ENCODE measurements around the gene NUDT3. TPM values are rescaled to one million over a fixed set of nuclear protein-coding genes. Genes with fewer than 3 reads are reported as not detected.
"Not testable (repeated sequence)": the region's sequence is repeated elsewhere in the genome, so short reads cannot be mapped to it uniquely, and the experiment has no call there.

NUDT3 gene
- total RNA-seq, 4 donors from 2014 or later = 17.3 to 28.1 (median 20.6) TPM

GRCh38 chr6:34260576-34261267 is 131.7 kb downstream of the NUDT3 start:
- no peaks in the 10 kb centered on the region for H3K27me3 ChIP-seq
- no peak overlapping the region for H3K4me3 ChIP-seq
- no peak overlapping the region for H3K27ac ChIP-seq
- TF ChIP-seq POLR2A (IDR thresholded peaks at IDR 0.05) = no peak
- no peak for TF ChIP-seq CTCF (IDR thresholded peaks at IDR 0.05)
- no peaks in the 10 kb centered on the region for H3K4me1 ChIP-seq
- DNase-seq = no peak
- H3K36me3 ChIP-seq = no peaks in the 10 kb centered on the region
- no peaks in the 10 kb centered on the region for H3K9me3 ChIP-seq

- no peak for TF ChIP-seq POLR2A (IDR thresholded peaks at IDR 0.05)
- TF ChIP-seq CTCF (IDR thresholded peaks at IDR 0.05) = no peak
- no peak for DNase-seq
- no peak overlapping the region for H3K27ac ChIP-seq
- H3K9me3 ChIP-seq = no peaks in the 10 kb centered on the region
- no peak overlapping the region for H3K4me3 ChIP-seq
- no peaks in the 10 kb centered on the region for H3K4me1 ChIP-seq
- H3K36me3 ChIP-seq = no peaks in the 10 kb centered on the region
- H3K27me3 ChIP-seq = no peaks in the 10 kb centered on the region
Measured at GRCh38 chr6:34259529-34260069, 132.9 kb downstream of the NUDT3 start.

GRCh38 chr6:34252395-34252794 is 140.1 kb downstream of the NUDT3 start:
- not testable (repeated sequence) for H3K36me3 ChIP-seq, H3K4me3 ChIP-seq, H3K9me3 ChIP-seq, H3K27ac ChIP-seq, H3K27me3 ChIP-seq, DNase-seq
- H3K4me1 ChIP-seq = peaks cover 0 to 15% (median 2%) of the 10 kb centered on the region in 4 donors

GRCh38 chr6:34249469-34250261 is 142.8 kb downstream of the NUDT3 start:
- TF ChIP-seq POLR2A (IDR thresholded peaks at IDR 0.05) (no peak), CTCF (IDR thresholded peaks at IDR 0.05) (no peak)
- Histone ChIP-seq H3K9me3 (no peaks in the 10 kb centered on the region), H3K27ac (peak overlapping the region; percentile 81 to 95 (median 92)), H3K4me3 (peak overlapping the region; percentile 70 to 89 (median 75)), H3K27me3 (no peaks in the 10 kb centered on the region), H3K36me3 (no peaks in the 10 kb centered on the region), H3K4me1 (peaks cover 0 to 19% (median 5%) of the 10 kb centered on the region in 4 donors)
- no peak for DNase-seq

GRCh38 chr6:34248727-34249468 is 143.6 kb downstream of the NUDT3 start, which contains the start of gene SMIM29:
SMIM29 (minus strand) TSS chr6:34249006; CDS start chr6:34247791, 1,215 bp downstream.
- Histone ChIP-seq H3K27me3 (no peaks in the 10 kb centered on the region), H3K4me3 (peak within 1 kb of the TSS; percentile 70 to 89 (median 75)), H3K36me3 (no peaks in the 10 kb centered on the region), H3K27ac (peak within 1 kb of the TSS; percentile 81 to 95 (median 92)), H3K9me3 (no peaks in the 10 kb centered on the region), H3K4me1 (peaks cover 0 to 26% (median 8%) of the 10 kb centered on the region in 4 donors)
- peak; percentile 95 to 99 (median 98) for DNase-seq
- TF ChIP-seq POLR2A (IDR thresholded peaks at IDR 0.05) (peak; percentile 12 to 51), CTCF (IDR thresholded peaks at IDR 0.05) (peak; percentile 75 to 99 (median 94))
